Spleen (tissue), 11 donors: ENCODE results near the gene CAPN10. TPM values are rescaled to one million over a fixed set of nuclear protein-coding genes. Genes with fewer than 3 reads are reported as not detected.

Source experiments
- DNase-seq: peaks from one replicate; pipeline ENCODE4 v3.0.0-alpha.2; 2020
- H3K27ac ChIP-seq, 8 donors: fragments of 200-600 bp; sonication (generic) in 7 of 8; 1 replicate in 4 of 8; 2 replicates in 4 of 8; pipeline versions ENCODE4 v1.5.0 to v1.8.0; 2016 to 2021; ENCODE audit warnings: inconsistent platforms in 4 of 8, mild to moderate bottlenecking in 4 of 8, moderate library complexity in 1 of 8
- H3K27me3 ChIP-seq, 7 donors: fragments of 200-600 bp; sonication (generic) in 6 of 7; replicated peaks in 1 of 7; 1 replicate in 4 of 7; 2 replicates in 3 of 7; pipeline versions ENCODE4 v1.5.0 to v1.8.0; 2016 to 2021; ENCODE audit warnings: inconsistent platforms in 3 of 7, mild to moderate bottlenecking in 1 of 7
- H3K36me3 ChIP-seq, 6 donors: fragments of 200-600 bp; sonication (generic) in 5 of 6; 1 replicate in 4 of 6; 2 replicates in 2 of 6; pipeline versions ENCODE4 v1.5.0 to v1.8.0; 2016 to 2021; ENCODE audit warnings: inconsistent platforms in 2 of 6
- H3K4me1 ChIP-seq, 6 donors: fragments of 200-600 bp; sonication (generic) in 5 of 6; 1 replicate in 3 of 6; 2 replicates in 3 of 6; pipeline versions ENCODE4 v1.5.0 to v1.8.0; 2016 to 2021; ENCODE audit warnings: inconsistent platforms in 3 of 6
- H3K4me3 ChIP-seq, 8 donors: fragments of 200-600 bp; sonication (generic) in 7 of 8; 1 replicate in 4 of 8; 2 replicates in 4 of 8; pipeline versions ENCODE4 v1.5.0 to v1.8.0; 2016 to 2021; ENCODE audit warnings: inconsistent platforms in 4 of 8, mild to moderate bottlenecking in 4 of 8, moderate library complexity in 2 of 8
- H3K9me3 ChIP-seq, 8 donors: fragments of 200-600 bp; sonication (generic) in 7 of 8; 1 replicate in 4 of 8; 2 replicates in 4 of 8; pipeline versions ENCODE4 v1.5.0 to v1.8.0; 2016 to 2021; ENCODE audit warnings: inconsistent platforms in 4 of 8
- CTCF ChIP-seq, 11 experiments: fragments of 200-600 bp in 7 of 11; fragments of 450-650 bp in 4 of 11; sonication (generic) in 4 of 11; IDR thresholded peaks in 8 of 11; conservative IDR thresholded peaks in 3 of 11; 1 replicate in 7 of 11; 2 replicates in 4 of 11; pipeline versions ENCODE4 v1.4.0 to v1.8.0; 2016 to 2021; ENCODE audit warnings: antibody characterized with exemption in 11 of 11, inconsistent platforms in 4 of 11, mild to moderate bottlenecking in 1 of 11
- POLR2A ChIP-seq, 3 donors: fragments of 450-650 bp; IDR thresholded peaks; one replicate each; pipeline ENCODE4 v1.5.1; 2017; ENCODE audit warnings: antibody characterized with exemption in 3 of 3, mild to moderate bottlenecking in 1 of 3
- POLR2AphosphoS5 ChIP-seq, 3 donors: sonication (generic); formaldehyde crosslinking; IDR thresholded peaks; one replicate each; pipeline ENCODE4 v1.5.1; 2017; ENCODE audit warnings: antibody characterized with exemption in 3 of 3
- WGBS, 5 donors: extraction: QIAGEN DNeasy Blood & Tissue Kit in 3 of 5; methylation state at CpG; one replicate each; pipeline versions ENCODE4 v1.1.5 to v1.1.7; 2013 to 2018; 5-methylcytosine and 5-hydroxymethylcytosine counted together
- intact Hi-C: fragments of 100-400 bp; cut with DNase I; formaldehyde crosslinking; loops from one replicate; pipeline ENCODE4 v1.15.0; 2023; ENCODE audit warnings: low total_unique reads
- polyA plus RNA-seq, 3 donors: library from polyadenylated mRNA; stranded (reverse); fragments of 200-250 nt; gene quantifications; one replicate each; pipeline ENCODE4 v1.2.1, GENCODE V29; 2013
- total RNA-seq, 7 donors: library from RNA; depleted of rRNA in 3 of 7; stranded (reverse); fragments of >200 nt in 3 of 7; fragmentation: NEBNext Ultra II Directional in 4 of 7; extraction: Animal tissue kit (Norgen Biotek cat#: 25700) in 4 of 7; gene quantifications; one replicate each; pipeline versions ENCODE4 v1.1.0 to v1.2.1, GENCODE V29; 2016 to 2021
- donor health status: healthy with polysubstance abuse.
- donor health status: DM: no; HTN: no; CAD: no; lungs with moderate emphysema.
- donor health status: DM: no; HTN: no; CAD: no.
- donor health status: Bipolar disorder and iron deficiency.
- donor health status: healthy.
- donor health status: DM: no; HTN: no; CAD: no.
- donor health status: DM: yes; HTN: yes; CAD: no.

Gene CAPN10
- total and polyA plus RNA-seq, 10 donors, result 34.7 to 83.1 (median 60.5) TPM

DNA sequence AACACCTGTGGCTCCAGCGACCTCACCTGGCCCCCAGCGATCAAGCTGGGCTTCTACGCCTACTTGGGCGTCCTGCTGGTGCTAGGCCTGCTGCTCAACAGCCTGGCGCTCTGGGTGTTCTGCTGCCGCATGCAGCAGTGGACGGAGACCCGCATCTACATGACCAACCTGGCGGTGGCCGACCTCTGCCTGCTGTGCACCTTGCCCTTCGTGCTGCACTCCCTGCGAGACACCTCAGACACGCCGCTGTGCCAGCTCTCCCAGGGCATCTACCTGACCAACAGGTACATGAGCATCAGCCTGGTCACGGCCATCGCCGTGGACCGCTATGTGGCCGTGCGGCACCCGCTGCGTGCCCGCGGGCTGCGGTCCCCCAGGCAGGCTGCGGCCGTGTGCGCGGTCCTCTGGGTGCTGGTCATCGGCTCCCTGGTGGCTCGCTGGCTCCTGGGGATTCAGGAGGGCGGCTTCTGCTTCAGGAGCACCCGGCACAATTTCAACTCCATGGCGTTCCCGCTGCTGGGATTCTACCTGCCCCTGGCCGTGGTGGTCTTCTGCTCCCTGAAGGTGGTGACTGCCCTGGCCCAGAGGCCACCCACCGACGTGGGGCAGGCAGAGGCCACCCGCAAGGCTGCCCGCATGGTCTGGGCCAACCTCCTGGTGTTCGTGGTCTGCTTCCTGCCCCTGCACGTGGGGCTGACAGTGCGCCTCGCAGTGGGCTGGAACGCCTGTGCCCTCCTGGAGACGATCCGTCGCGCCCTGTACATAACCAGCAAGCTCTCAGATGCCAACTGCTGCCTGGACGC, 43.6 kb downstream of the CAPN10 start:
- WGBS, 5 donors, result 94 to 98% (median 94%) methylated on average over 35 to 50 of the region's 50 CpGs
- TF ChIP-seq POLR2A (IDR thresholded peaks at IDR 0.05), result no peak
- TF ChIP-seq CTCF (IDR thresholded peaks at IDR 0.05 in 8 of 11, conservative IDR thresholded peaks at IDR 0.05 in 3 of 11), result no peak
- Histone ChIP-seq H3K36me3 (peaks cover 0 to 33% (median 2%) of the 10 kb centered on the region in 6 donors), H3K4me1 (peaks cover 0 to 22% (median 14%) of the 10 kb centered on the region in 6 donors), H3K4me3 (no peak overlapping the region), H3K9me3 (peaks cover 0 to 31% (median 24%) of the 10 kb centered on the region in 8 donors), H3K27ac (no peak overlapping the region), H3K27me3 (no peaks in the 10 kb centered on the region)
- DNase-seq, result peak; percentile 70
- intact Hi-C loops, result no loop called here

- peaks cover 0 to 18% (median 12%) of the 10 kb centered on the region in 6 donors for H3K4me1 ChIP-seq
- no peak overlapping the region for H3K27ac ChIP-seq
- 89 to 94% (median 94%) methylated on average over 9 to 21 of the region's 21 CpGs for WGBS, 5 donors
- H3K4me3 ChIP-seq, result no peak overlapping the region
- intact Hi-C loops, result no loop called here
- no peak for DNase-seq
- H3K9me3 ChIP-seq, result peaks cover 0 to 33% (median 24%) of the 10 kb centered on the region in 8 donors
- TF ChIP-seq CTCF (IDR thresholded peaks at IDR 0.05 in 8 of 11, conservative IDR thresholded peaks at IDR 0.05 in 3 of 11), result no peak
- no peak for TF ChIP-seq POLR2A (IDR thresholded peaks at IDR 0.05)
- TF ChIP-seq POLR2AphosphoS5 (IDR thresholded peaks at IDR 0.05), result no peak
- no peaks in the 10 kb centered on the region for H3K27me3 ChIP-seq
- peaks cover 0 to 33% (median 2%) of the 10 kb centered on the region in 6 donors for H3K36me3 ChIP-seq
Observed at GRCh38 chr2:240630771-240631547, 44.4 kb downstream of the CAPN10 start.

DNA sequence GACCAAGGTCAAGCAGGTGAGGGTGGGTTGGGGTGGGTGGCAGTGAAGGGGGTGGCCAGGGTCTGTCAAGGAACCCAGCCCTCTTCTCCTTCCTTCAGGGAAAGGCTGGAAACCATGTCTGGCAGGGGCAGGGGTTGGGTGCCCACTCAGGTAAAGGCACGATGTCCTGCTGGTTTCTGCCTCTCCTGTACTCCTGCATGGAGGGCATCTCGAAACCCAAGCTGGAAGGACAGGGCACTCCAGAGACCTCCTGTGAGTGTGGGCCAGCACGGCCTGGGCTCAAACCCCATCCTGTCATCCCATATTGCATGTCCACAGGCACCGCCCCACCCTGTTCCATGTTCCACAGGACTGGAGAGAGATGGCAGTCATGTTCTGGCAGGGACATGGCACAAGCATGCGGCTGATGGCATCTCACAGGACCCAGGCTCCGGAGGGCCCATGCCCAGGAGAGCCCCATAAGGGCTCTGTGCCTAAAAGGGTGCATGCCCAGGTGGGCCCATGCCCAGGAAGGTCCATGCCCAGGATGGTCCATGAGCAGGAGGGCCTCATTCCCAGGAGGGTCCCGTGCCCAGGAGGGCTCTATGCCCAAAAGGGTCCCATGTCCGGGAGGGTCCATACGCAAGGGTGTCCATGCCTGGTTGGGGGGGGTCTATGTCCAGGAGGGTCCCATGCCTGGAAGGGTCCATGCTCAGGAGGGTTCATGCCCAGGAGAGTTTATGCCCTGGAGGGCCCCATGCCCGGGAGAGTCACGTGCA, 45.2 kb downstream of the CAPN10 start:
- Histone ChIP-seq H3K4me3 (no peak overlapping the region), H3K4me1 (peaks cover 0 to 12% (median 7%) of the 10 kb centered on the region in 6 donors), H3K27ac (no peak overlapping the region), H3K36me3 (peaks cover 0 to 33% (median 2%) of the 10 kb centered on the region in 6 donors), H3K27me3 (no peaks in the 10 kb centered on the region), H3K9me3 (peaks cover 0 to 33% (median 24%) of the 10 kb centered on the region in 8 donors)
- TF ChIP-seq CTCF (IDR thresholded peaks at IDR 0.05 in 8 of 11, conservative IDR thresholded peaks at IDR 0.05 in 3 of 11), result no peak
- no peak for TF ChIP-seq POLR2A (IDR thresholded peaks at IDR 0.05)
- no peak for TF ChIP-seq POLR2AphosphoS5 (IDR thresholded peaks at IDR 0.05)
- WGBS, 5 donors, result 85 to 95% (median 89%) methylated on average over 6 to 11 of the region's 11 CpGs
- intact Hi-C loops, result no loop called here
- peak; percentile 54 for DNase-seq
